HFFc6 (cell line): ENCODE measurements around the gene SNX9. TPM values are rescaled to one million over a fixed set of nuclear protein-coding genes. Genes with fewer than 3 reads are reported as not detected.
"Not testable (repeated sequence)": the region's sequence is repeated elsewhere in the genome, so short reads cannot be mapped to it uniquely, and the experiment has no call there.

Experiments
- DNase-seq: peaks from one replicate; pipeline ENCODE4 v3.0.0-alpha.2; 2018
- H3K27ac Mint-ChIP-seq: 2 replicates; pipeline ENCODE4 v1.8.0; 2020; ENCODE audit warnings: mild to moderate bottlenecking, mixed read lengths
- H3K27me3 Mint-ChIP-seq: 2 replicates; pipeline ENCODE4 v1.8.0; 2021; ENCODE audit warnings: mild to moderate bottlenecking, moderate library complexity, mixed read lengths; ENCODE audit not compliant: insufficient read depth
- H3K36me3 Mint-ChIP-seq: 2 replicates; pipeline ENCODE4 v1.8.0; 2021; ENCODE audit warnings: low read depth, mixed read lengths
- H3K4me1 Mint-ChIP-seq: 2 replicates; pipeline ENCODE4 v1.8.0; 2020; ENCODE audit warnings: low read depth, mixed read lengths
- H3K4me3 Mint-ChIP-seq: 2 replicates; pipeline ENCODE4 v1.8.0; 2020; ENCODE audit warnings: mild to moderate bottlenecking, moderate library complexity, mixed read lengths
- H3K9me3 Mint-ChIP-seq: 2 replicates; pipeline ENCODE4 v1.8.0; 2020; ENCODE audit warnings: mild to moderate bottlenecking, mixed read lengths
- total RNA-seq, 6 experiments: library from RNA; stranded (reverse); fragmentation: NEBNext Ultra II Directional; extraction: Animal tissue kit (Norgen Biotek cat#: 25700); gene quantifications; 2 replicates in 1 of 6; 3 replicates in 5 of 6; pipeline ENCODE4 v1.2.3, GENCODE V29; 2021
- TF ChIP-seq, protein P1 (sequence below): fragments of 200-600 bp; sonication (generic); IDR thresholded peaks from 2 replicates; pipeline ENCODE4 v1.5.0; 2021; ENCODE audit warnings: antibody characterized with exemption, mild to moderate bottlenecking

The SNX9 gene
- total RNA-seq, 6 experiments from 2014 or later = 37.2 to 46.6 (median 40.9) TPM

DNA sequence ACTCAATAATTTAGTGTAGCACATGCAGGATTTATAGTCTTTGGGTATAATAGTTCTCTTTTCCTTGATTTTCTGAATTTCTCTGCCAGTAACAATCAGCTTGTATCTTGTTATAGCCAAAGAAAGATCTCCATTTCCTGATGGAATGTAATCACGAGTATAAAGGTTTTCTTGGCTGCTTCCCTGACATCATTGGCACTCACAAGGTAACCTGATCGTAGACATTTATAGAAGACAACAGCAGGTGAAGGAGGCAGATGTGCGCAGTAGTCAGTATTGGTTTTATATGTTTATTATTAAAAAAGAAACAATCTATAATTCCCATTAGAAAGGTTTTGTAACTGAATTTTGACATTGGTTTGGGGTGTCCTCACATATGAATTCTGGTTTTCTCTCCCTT, 114.3 kb downstream of the SNX9 start:
- no peak for DNase-seq
- peaks cover 15% of the 10 kb centered on the region; the same call in 1 of the 2 replicates for H3K36me3 Mint-ChIP-seq
- no peaks in the 10 kb centered on the region for H3K4me1 Mint-ChIP-seq
- H3K4me3 Mint-ChIP-seq = no peak overlapping the region
- no peak overlapping the region for H3K27ac Mint-ChIP-seq
- TF ChIP-seq, protein P1, sequence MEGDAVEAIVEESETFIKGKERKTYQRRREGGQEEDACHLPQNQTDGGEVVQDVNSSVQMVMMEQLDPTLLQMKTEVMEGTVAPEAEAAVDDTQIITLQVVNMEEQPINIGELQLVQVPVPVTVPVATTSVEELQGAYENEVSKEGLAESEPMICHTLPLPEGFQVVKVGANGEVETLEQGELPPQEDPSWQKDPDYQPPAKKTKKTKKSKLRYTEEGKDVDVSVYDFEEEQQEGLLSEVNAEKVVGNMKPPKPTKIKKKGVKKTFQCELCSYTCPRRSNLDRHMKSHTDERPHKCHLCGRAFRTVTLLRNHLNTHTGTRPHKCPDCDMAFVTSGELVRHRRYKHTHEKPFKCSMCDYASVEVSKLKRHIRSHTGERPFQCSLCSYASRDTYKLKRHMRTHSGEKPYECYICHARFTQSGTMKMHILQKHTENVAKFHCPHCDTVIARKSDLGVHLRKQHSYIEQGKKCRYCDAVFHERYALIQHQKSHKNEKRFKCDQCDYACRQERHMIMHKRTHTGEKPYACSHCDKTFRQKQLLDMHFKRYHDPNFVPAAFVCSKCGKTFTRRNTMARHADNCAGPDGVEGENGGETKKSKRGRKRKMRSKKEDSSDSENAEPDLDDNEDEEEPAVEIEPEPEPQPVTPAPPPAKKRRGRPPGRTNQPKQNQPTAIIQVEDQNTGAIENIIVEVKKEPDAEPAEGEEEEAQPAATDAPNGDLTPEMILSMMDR = no peak
- H3K9me3 Mint-ChIP-seq = no peaks in the 10 kb centered on the region
- no peaks in the 10 kb centered on the region; the same call in 1 of the 2 replicates for H3K27me3 Mint-ChIP-seq

- TF ChIP-seq, protein P1 = no peak
- no peak for DNase-seq
- Mint-ChIP-seq H3K27ac (no peak overlapping the region), H3K4me1 (no peaks in the 10 kb centered on the region), H3K4me3 (no peak overlapping the region), H3K36me3 (peaks cover 18% of the 10 kb centered on the region; the same call in 1 of the 2 replicates), H3K27me3 (no peaks in the 10 kb centered on the region; the same call in 1 of the 2 replicates), H3K9me3 (no peaks in the 10 kb centered on the region)
Measured at GRCh38 chr6:157937916-157938315, 114.9 kb downstream of the SNX9 start.

- DNase-seq, H3K4me3 Mint-ChIP-seq, H3K9me3 Mint-ChIP-seq, H3K27ac Mint-ChIP-seq, H3K4me1 Mint-ChIP-seq, H3K27me3 Mint-ChIP-seq: not testable (repeated sequence)
- H3K36me3 Mint-ChIP-seq = peaks cover 32% of the 10 kb centered on the region
Measured at GRCh38 chr6:157940375-157941036, 117.5 kb downstream of the SNX9 start.

- H3K9me3 Mint-ChIP-seq = no peaks in the 10 kb centered on the region
- peaks cover 1% of the 10 kb centered on the region; the same call in 1 of the 2 replicates for H3K27me3 Mint-ChIP-seq
- H3K27ac Mint-ChIP-seq = no peak overlapping the region
- peaks cover 6% of the 10 kb centered on the region; the same call in 1 of the 2 replicates for H3K4me1 Mint-ChIP-seq
- no peak overlapping the region for H3K4me3 Mint-ChIP-seq
- peaks cover 35% of the 10 kb centered on the region for H3K36me3 Mint-ChIP-seq
- DNase-seq = no peak
- TF ChIP-seq, protein P1 = no peak
Measured at GRCh38 chr6:157941101-157941863, 118.2 kb downstream of the SNX9 start.

DNA sequence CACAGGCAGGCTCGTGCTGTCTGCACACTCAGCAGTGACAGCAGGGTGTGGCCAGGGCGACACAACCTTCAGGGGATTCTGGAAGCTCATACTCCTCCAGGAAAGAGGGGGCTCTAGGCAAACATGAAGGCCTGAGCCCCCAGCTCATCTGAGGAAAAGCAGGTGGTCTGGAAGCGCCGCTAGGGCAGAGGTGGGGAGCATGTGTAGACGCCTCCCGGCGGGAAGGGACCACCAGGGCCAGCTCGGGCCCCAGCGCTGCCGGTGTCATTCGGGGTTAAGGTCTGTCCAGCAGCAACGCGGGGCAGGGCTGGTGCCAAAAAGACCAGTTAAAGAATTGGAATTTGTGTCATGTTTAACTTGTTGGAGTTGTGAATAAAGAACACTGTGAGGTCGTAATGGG, 119.3 kb downstream of the SNX9 start:
- Mint-ChIP-seq H3K27ac (no peak overlapping the region), H3K27me3 (peaks cover 1% of the 10 kb centered on the region; the same call in 1 of the 2 replicates), H3K36me3 (peaks cover 44% of the 10 kb centered on the region), H3K4me3 (no peak overlapping the region), H3K4me1 (peaks cover 6% of the 10 kb centered on the region; the same call in 1 of the 2 replicates), H3K9me3 (no peaks in the 10 kb centered on the region)
- TF ChIP-seq, protein P1 = no peak
- DNase-seq = no peak
